K562 (cell line): ENCODE measurements around the gene FIZ1. TPM values are rescaled to one million over a fixed set of nuclear protein-coding genes. Genes with fewer than 3 reads are reported as not detected.
A peak's percentile ranks its signal among the peaks of the same experiment; 100 is the strongest.

Source experiments
- ADNP ChIP-seq: fragments of 200-800 bp; sonication (Bioruptor generic); IDR thresholded peaks from 2 replicates; pipeline ENCODE4 v1.6.1; 2016; ENCODE audit warnings: missing genetic modification characterization, missing compliant biosample characterization
- ATF1 ChIP-seq, 2 experiments: fragments of 450-650 bp in 1 of 2; IDR thresholded peaks; 2 replicates each; pipeline ENCODE4 v1.6.1; 2016; ENCODE audit warnings: missing compliant biosample characterization in 1 of 2, missing genetic modification characterization in 1 of 2
- ATF7 ChIP-seq: fragments of 450-650 bp; IDR thresholded peaks from 2 replicates; pipeline ENCODE4 v1.7.1; 2014; ENCODE audit warnings: mild to moderate bottlenecking, moderate library complexity
- ELF4 ChIP-seq: fragments of 450-650 bp; formaldehyde crosslinking; IDR thresholded peaks from 2 replicates; pipeline ENCODE4 v1.4.0; 2022; ENCODE audit warnings: missing genetic modification characterization
- ETS1 ChIP-seq: conservative IDR thresholded peaks from 2 replicates; pipeline ENCODE4 v1.6.1; 2011; ENCODE audit warnings: low read depth, mild to moderate bottlenecking, low read length; ENCODE audit not compliant: control insufficient read depth
- FOXJ2 ChIP-seq: fragments of 200-800 bp; sonication (Bioruptor generic); IDR thresholded peaks from 2 replicates; pipeline ENCODE4 v1.6.1; 2016; ENCODE audit warnings: missing genetic modification characterization, missing compliant biosample characterization
- MYC ChIP-seq, 2 experiments: fragments of 250-450 bp in 1 of 2; sonication (Bioruptor Pico) in 1 of 2; IDR thresholded peaks; 2 replicates each; pipeline versions ENCODE4 v1.5.1 to v1.6.1; 2012 to 2021; ENCODE audit warnings: low read depth in 2 of 2, borderline replicate concordance in 1 of 2, improper control_type of control experiment in 1 of 2, low read length in 1 of 2, mild to moderate bottlenecking in 1 of 2, moderate library complexity in 1 of 2
- NR4A1 ChIP-seq, 2 experiments: fragments of 250-450 bp in 1 of 2; fragments of 450-650 bp in 1 of 2; sonication (Bioruptor Pico) in 1 of 2; IDR thresholded peaks; 2 replicates each; pipeline versions ENCODE4 v1.4.0 to v1.6.1; 2016 to 2020; ENCODE audit warnings: mild to moderate bottlenecking in 2 of 2, missing compliant biosample characterization in 1 of 2, missing genetic modification characterization in 1 of 2, moderate library complexity in 1 of 2
- POLR2A ChIP-seq: fragments of 450-650 bp; conservative IDR thresholded peaks from 2 replicates; pipeline ENCODE4 v1.6.1; 2016
- RBBP5 ChIP-seq: fragments of 200-600 bp; sonication (generic); IDR thresholded peaks from 2 replicates; pipeline ENCODE4 v1.6.1; 2012; ENCODE audit warnings: borderline replicate concordance, mild to moderate bottlenecking, low read length, control low read depth, inconsistent platforms; ENCODE audit not compliant: insufficient read depth, poor library complexity, severe bottlenecking
- RBM14 ChIP-seq: fragments of 200-400 bp; formaldehyde crosslinking; IDR thresholded peaks from 2 replicates; pipeline ENCODE4 v1.6.1; 2018; ENCODE audit warnings: low read depth, mild to moderate bottlenecking, low read length, moderate library complexity, borderline replicate concordance; ENCODE audit not compliant: insufficient read depth
- SP1 ChIP-seq: sonication (generic); formaldehyde crosslinking; IDR thresholded peaks from 2 replicates; pipeline ENCODE4 v1.8.1; 2022; ENCODE audit warnings: mild to moderate bottlenecking, missing genetic modification reagents
- STAT6 ChIP-seq: sonication (generic); formaldehyde crosslinking; IDR thresholded peaks from 2 replicates; pipeline ENCODE4 v1.8.1; 2023; ENCODE audit warnings: mild to moderate bottlenecking, missing genetic modification reagents
- TARDBP ChIP-seq: fragments of 450-650 bp; IDR thresholded peaks from 2 replicates; pipeline ENCODE4 v1.6.1; 2016
- ZNF507 ChIP-seq: conservative IDR thresholded peaks from 2 replicates; pipeline ENCODE4 v1.6.1; 2017; ENCODE audit warnings: missing genetic modification characterization, missing compliant biosample characterization
- ZNF511 ChIP-seq: sonication (generic); formaldehyde crosslinking; IDR thresholded peaks from 2 replicates; pipeline ENCODE4 v1.8.0; 2022; ENCODE audit warnings: mild to moderate bottlenecking, missing genetic modification reagents
- polyA plus RNA-seq, 8 experiments: library from polyadenylated mRNA; depleted of rRNA in 4 of 8; stranded (reverse) in 5 of 8; unstranded in 3 of 8; fragments of >200 nt; fragmentation: Nextera tagmentation in 2 of 8; fragmentation: Illumina TruSeq in 1 of 8; extraction: Ambion mirVana in 2 of 8; extraction: Trizol in 1 of 8; gene quantifications; 2 replicates each; pipeline versions ENCODE4 v1.2.1 to v1.2.3, GENCODE V29; 2011 to 2014; ENCODE audit warnings: inconsistent platforms in 1 of 8, missing spikeins in 1 of 8
- total RNA-seq, 7 experiments: library from RNA; depleted of rRNA in 6 of 7; stranded (reverse); fragments of >200 nt in 6 of 7; fragmentation: Illumina TruSeq in 2 of 7; extraction: Trizol in 2 of 7; gene quantifications; 2 replicates each; pipeline versions ENCODE4 v1.2.1 to v1.2.3, GENCODE V29; 2011 to 2021; ENCODE audit warnings: low replicate concordance in 1 of 7
- TF ChIP-seq, protein P1 (sequence below): IDR thresholded peaks from 2 replicates; pipeline ENCODE4 v1.6.1; 2012; ENCODE audit warnings: low read depth, low read length, improper control_type of control experiment, borderline replicate concordance
- TF ChIP-seq, protein P2 (sequence below): IDR thresholded peaks from 2 replicates; pipeline ENCODE4 v1.6.1; 2014; ENCODE audit warnings: antibody characterized with exemption

FIZ1 gene
- total and polyA plus RNA-seq, 9 of the 15 experiments (the other 6 are each of a cell fraction or from before 2014, with no cell fraction given), result 0.79 to 17.5 (median 5.5) TPM

GRCh38 chr19:55647732-55648584 is 48.6 kb upstream of the FIZ1 start, which contains the start of gene CCDC106 (continued):
- TF ChIP-seq RBM14 (0 out of 2 replicates have a peak, but pooled peaks have one; percentile 24), ATF1 (CRISPR knock-in tag; IDR thresholded peaks at IDR 0.05) (no peak), ATF1 (tag; IDR thresholded peaks at IDR 0.05) (peak; percentile 59), TARDBP (peak; percentile 98), ELF4 (CRISPR knock-in tag) (no peak), MYC (IDR thresholded peaks at IDR 0.05; ENCODE audit: low read depth, low read length) (0 out of 2 replicates have a peak, but pooled peaks have one; percentile 23), MYC (CRISPR knock-in tag; IDR thresholded peaks at IDR 0.05; ENCODE audit: borderline replicate concordance, low read depth) (no peak), ZNF507 (tag) (no peak), POLR2A (no peak), STAT6 (CRISPR knock-in tag) (0 out of 2 replicates have a peak, but pooled peaks have one; percentile 47), FOXJ2 (tag) (0 out of 2 replicates have a peak, but pooled peaks have one; percentile 7), RBBP5 (peak; percentile 36), SP1 (CRISPR knock-in tag) (peak; percentile 86), NR4A1 (CRISPR knock-in tag; IDR thresholded peaks at IDR 0.05) (no peak), NR4A1 (tag; IDR thresholded peaks at IDR 0.05) (peak; percentile 39; the same call in 1 of the 2 replicates), ZNF511 (peak; percentile 55; the same call in 1 of the 2 replicates), ADNP (tag) (no peak), ATF7 (peak; percentile 79), ETS1 (0 out of 2 replicates have a peak, but pooled peaks have one; percentile 12)
- TF ChIP-seq, protein P1, sequence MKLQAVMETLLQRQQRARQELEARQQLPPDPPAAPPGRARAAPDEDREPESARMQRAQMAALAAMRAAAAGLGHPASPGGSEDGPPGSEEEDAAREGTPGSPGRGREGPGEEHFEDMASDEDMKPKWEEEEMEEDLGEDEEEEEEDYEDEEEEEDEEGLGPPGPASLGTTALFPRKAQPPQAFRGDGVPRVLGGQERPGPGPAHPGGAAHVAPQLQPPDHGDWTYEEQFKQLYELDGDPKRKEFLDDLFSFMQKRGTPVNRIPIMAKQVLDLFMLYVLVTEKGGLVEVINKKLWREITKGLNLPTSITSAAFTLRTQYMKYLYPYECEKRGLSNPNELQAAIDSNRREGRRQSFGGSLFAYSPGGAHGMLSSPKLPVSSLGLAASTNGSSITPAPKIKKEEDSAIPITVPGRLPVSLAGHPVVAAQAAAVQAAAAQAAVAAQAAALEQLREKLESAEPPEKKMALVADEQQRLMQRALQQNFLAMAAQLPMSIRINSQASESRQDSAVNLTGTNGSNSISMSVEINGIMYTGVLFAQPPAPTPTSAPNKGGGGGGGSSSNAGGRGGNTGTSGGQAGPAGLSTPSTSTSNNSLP, result no peak
- TF ChIP-seq, protein P2, sequence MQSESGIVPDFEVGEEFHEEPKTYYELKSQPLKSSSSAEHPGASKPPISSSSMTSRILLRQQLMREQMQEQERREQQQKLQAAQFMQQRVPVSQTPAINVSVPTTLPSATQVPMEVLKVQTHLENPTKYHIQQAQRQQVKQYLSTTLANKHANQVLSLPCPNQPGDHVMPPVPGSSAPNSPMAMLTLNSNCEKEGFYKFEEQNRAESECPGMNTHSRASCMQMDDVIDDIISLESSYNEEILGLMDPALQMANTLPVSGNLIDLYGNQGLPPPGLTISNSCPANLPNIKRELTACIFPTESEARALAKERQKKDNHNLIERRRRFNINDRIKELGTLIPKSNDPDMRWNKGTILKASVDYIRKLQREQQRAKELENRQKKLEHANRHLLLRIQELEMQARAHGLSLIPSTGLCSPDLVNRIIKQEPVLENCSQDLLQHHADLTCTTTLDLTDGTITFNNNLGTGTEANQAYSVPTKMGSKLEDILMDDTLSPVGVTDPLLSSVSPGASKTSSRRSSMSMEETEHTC, result no peak
